Ovary (tissue), 3 donors: Measurements from ENCODE around the gene CACNA2D3.

Experiments used
- EP300 ChIP-seq: sonication (generic); formaldehyde crosslinking; IDR thresholded peaks from one replicate; pipeline ENCODE4 v1.6.1; 2017; ENCODE audit warnings: antibody characterized with exemption
- POLR2A ChIP-seq: fragments of 450-650 bp; IDR thresholded peaks from one replicate; pipeline ENCODE4 v1.6.1; 2017; ENCODE audit warnings: antibody characterized with exemption, mild to moderate bottlenecking, moderate library complexity
- TF ChIP-seq, protein P1 (sequence below), 3 donors: fragments of 450-650 bp in 2 of 3; fragments of 200-600 bp in 1 of 3; IDR thresholded peaks; one replicate each; pipeline versions ENCODE4 v1.5.1 to v1.8.0; 2016 to 2022; ENCODE audit warnings: antibody characterized with exemption in 3 of 3, mild to moderate bottlenecking in 1 of 3
- donor health status: DM: no; HTN: no; CAD: no.

DNA sequence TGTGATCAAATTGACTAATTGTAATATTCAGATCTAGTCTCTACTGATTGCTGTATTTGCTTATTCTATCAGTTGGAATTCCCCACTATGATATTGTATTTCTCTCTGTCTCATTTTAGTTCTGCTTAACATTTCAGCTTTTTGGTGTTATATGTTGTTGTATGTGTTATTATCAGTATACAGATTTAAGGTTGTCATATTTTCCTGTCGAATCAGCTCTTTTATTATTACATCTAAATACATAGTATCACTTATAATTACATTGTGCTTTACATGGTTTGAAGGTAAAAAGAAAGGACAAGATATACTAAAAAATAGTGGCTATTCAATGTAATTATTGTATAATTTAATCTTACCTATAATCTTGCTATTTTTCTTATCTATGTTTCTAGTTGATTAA lies 598.3 kb downstream of the CACNA2D3 start:
- TF ChIP-seq, protein P1, sequence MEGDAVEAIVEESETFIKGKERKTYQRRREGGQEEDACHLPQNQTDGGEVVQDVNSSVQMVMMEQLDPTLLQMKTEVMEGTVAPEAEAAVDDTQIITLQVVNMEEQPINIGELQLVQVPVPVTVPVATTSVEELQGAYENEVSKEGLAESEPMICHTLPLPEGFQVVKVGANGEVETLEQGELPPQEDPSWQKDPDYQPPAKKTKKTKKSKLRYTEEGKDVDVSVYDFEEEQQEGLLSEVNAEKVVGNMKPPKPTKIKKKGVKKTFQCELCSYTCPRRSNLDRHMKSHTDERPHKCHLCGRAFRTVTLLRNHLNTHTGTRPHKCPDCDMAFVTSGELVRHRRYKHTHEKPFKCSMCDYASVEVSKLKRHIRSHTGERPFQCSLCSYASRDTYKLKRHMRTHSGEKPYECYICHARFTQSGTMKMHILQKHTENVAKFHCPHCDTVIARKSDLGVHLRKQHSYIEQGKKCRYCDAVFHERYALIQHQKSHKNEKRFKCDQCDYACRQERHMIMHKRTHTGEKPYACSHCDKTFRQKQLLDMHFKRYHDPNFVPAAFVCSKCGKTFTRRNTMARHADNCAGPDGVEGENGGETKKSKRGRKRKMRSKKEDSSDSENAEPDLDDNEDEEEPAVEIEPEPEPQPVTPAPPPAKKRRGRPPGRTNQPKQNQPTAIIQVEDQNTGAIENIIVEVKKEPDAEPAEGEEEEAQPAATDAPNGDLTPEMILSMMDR (IDR thresholded peaks at IDR 0.05), result no peak
- no peak for TF ChIP-seq POLR2A
- TF ChIP-seq EP300, result no peak
